ENCODE results near the gene LSM12.
A peak's percentile ranks its signal among the peaks of the same experiment; 100 is the strongest.
"Not testable (repeated sequence)": the region's sequence is repeated elsewhere in the genome, so short reads cannot be mapped to it uniquely, and the experiment has no call there.

LSM12 gene

GRCh38 chr17:44076716-44077594 lies 10.5 kb upstream of the LSM12 start:
- DNase-seq (no peak), ATAC-seq (no peak)

DNA sequence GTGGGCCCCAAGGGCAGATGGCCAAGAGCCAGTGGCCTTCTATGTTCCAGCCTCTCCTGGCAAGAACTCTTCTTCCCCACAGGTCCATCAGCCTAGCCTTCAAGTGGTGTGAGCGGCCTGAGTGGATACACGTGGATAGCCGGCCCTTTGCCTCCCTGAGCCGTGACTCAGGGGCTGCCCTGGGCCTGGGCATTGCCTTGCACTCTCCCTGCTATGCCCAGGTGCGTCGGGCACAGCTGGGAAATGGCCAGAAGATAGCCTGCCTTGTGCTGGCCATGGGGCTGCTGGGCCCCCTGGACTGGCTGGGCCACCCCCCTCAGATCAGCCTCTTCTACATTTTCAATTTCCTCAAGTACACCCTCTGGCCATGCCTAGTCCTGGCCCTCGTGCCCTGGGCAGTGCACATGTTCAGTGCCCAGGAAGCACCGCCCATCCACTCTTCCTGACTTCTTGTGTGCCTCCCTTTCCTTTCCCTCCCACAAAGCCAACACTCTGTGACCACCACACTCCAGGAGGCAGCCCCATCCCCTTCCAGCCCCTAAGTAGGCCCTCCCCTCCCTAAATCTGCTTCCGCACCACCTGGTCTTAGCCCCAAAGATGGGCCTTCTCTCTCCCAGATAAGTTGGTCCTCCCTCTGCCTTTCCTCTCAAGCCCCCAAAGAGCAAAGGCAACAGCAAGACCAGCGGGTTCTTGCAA lies 9.3 kb upstream of the LSM12 start:
- DNase-seq (no peak), ATAC-seq (no peak)

DNA sequence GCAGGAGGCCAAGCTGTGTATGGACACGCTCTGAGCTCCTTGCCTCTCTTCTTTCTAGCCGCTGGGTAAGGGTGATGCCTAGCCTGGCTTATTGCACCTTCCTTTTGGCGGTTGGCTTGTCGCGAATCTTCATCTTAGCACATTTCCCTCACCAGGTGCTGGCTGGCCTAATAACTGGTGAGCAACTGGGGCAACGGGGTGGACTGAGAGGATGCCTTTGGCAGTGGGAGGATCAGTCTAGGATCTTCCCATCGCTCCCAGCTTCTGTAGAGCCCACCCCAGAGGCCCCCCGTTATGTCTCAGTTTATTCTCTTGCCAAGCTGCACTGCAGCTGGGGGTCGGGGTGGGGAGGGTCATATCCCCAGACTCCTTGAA lies 8.4 kb upstream of the LSM12 start:
- ATAC-seq (no peak), DNase-seq (no peak)

DNA sequence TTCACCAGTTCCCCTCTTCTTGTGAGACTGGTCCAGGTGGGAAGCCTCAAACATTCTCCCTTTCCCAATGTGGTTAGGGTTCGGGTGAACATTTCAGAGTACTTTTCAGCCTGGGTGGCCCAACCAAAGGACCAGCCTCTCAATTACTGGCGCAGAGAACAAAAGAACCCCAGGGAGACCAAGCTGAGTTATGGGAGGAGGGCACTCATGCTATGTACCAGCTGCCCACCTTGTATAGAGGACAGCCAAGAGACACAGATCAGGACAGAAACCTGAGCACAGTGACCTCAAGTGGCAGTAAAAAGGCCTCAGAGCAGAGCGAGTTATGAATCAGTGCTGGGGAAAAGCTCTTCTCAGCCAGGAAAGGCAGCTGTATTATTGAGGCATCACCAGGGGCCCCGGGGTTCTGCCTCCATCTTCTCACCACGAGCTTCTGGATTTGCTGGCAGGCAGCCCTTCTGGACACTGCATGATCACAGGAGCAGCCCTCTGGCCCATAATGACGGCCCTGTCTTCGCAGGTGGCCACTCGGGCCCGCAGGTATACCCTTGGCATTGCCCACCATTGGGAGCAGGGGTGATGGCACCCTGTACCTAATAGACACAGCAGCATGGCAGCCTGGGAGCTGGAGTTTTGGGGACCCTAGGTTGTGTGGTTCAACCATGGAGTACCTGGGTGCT lies 7.9 kb upstream of the LSM12 start:
- DNase-seq (no peak), ATAC-seq (no peak)

DNA sequence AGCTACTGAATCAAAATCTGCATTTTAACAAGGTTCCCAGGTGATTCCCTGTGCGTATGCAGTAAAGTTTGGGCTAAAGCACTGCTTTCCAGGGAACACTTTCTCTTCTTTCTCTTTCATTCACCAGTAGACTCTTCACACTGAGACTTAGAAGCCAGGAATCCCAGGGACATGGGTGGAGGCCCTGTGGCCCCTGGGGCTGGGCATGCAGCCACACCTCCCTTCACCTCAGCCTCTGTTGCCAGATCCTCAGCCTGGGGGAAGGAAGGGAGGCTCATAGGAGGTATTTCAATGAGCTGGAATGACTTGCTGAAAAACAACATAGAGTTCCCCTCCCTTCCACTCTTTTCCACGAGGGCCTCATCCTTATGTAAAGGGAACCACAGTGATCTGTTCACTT lies 5.3 kb upstream of the LSM12 start:
- ATAC-seq (no peak), DNase-seq (no peak)

- ATAC-seq (no peak), DNase-seq (no peak)
These were observed 4.7 kb upstream of the LSM12 start for GRCh38 chr17:44071198-44071520.

DNA sequence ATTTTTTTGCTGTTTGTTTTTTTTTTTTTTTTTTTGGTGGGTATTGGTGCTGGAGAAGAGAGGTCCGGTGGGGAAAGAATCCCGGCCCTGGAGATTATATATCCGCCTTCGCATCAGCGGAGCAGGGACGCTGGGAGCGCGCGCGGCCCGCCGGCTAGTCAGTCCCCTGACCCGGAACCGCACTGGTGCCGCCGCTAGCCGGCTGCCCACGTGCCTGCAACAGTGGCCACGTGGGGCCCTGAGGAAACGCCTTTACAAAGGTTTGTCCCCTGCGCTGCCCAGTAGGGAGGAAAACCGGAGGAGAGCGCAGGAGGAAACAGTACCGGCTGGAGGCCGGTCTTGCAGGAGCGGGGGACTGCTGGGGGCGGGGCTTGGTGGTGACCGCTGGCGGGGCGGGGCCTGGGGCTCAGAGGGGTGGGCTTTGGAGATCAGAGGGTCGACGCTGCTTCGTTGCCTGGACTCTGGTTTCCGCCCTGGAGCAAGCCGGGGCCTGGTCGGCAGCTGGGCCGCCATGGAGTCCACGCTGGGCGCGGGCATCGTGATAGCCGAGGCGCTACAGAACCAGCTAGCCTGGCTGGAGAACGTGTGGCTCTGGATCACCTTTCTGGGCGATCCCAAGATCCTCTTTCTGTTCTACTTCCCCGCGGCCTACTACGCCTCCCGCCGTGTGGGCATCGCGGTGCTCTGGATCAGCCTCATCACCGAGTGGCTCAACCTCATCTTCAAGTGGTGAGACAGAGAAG lies 4.2 kb upstream of the LSM12 start, which contains the start of gene G6PC3:
TSS of gene G6PC3 (plus strand) at position 281 of the 743 bp plus-strand sequence. CDS start at position 512, 231 bp downstream.
- peak; percentile 79 for ATAC-seq
- peak; percentile 93 for DNase-seq

DNA sequence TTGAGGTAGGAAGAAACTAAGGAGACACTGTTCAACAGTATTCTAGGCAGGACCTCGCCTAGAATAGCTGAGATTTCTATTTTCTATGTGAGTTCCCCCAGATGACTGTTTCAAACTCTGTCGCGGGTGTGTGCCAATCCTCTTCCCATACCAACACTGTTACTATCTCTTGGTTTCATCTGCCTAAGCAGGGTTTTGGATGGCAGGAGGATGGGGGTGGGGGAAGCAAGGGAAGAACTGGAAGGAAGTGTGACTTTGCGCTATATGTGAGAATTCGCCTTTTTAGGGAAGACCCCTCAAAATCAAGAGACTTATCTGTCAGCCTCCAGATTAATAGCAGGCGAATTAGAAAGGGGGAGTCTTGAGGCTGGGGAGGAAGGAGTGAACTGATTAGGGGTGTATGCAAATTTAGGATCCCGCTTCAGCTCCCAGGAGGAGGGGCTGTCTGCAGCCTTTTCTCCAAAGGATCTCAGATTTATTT lies 3.5 kb upstream of the LSM12 start:
- DNase-seq (peak; percentile 19), ATAC-seq (no peak)

DNA sequence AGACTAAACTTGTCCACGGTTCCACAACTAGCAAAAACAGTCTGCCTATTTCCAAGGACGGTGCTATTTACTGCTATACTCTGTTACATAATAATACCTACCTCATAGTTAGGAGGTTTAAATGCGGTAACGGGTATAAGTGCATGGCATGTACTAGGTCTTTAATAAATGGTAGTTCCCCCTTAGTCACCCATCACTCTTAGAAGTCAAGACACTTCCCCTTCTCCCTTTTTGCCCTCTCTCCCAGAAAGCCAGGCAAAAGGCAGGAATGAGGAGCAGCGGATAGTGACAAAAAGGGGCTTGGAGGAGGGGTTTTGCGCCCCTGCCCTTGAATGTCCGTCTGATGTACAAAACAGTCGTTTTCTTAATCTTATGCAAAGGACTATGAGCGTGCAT lies 1.1 kb upstream of the LSM12 start:
- DNase-seq (no peak), ATAC-seq (no peak)

DNA sequence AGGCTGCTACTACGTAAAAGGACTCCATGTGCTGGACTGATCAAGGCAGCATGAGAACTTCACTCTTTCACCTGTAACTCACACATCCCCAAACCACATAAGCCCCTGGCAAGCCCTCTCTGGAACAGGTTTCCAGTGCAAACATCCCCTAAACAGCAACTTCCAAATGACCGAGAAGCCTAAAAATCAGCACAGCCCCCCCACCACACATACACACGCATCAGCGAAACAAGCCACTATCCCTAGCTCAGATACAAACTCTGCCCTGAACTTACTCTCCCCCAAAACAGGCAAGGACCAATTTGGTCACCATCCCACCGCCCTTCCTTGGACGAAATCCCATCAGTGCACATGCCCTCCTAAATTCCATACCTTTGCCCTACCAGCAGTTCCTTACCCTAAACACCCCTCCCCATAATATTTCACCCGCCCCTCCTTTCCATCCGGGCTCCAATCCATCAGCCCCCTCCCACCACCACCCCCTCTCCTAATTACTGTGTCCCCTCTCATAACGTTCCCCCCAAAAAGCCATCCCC lies 735 bp downstream of the LSM12 start:
- ATAC-seq (no peak), DNase-seq (peak; percentile 21)

- ATAC-seq = no peak
- no peak for DNase-seq
These were observed 2.5 kb downstream of the LSM12 start for GRCh38 chr17:44063704-44064639.

DNA sequence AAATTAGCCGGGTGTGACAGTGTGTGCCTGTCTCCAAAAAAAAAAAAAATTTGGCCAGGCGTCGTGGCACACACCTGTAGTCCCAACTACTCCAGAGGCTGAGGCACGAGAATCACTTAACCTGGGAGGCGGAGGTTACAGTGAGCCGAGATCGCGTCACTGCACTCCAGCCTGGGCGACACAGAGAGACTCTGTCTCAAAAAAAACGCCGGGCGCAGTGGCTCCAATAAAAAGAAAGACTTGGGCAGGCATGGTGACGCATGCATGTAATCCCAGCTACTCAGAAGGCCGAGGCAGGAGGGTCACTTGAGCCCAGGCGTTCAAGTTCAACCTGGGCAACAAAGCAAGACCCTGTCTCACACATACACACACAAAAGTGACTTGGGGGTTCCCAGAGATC lies 3.6 kb downstream of the LSM12 start:
- DNase-seq (no peak), ATAC-seq (no peak)

DNA sequence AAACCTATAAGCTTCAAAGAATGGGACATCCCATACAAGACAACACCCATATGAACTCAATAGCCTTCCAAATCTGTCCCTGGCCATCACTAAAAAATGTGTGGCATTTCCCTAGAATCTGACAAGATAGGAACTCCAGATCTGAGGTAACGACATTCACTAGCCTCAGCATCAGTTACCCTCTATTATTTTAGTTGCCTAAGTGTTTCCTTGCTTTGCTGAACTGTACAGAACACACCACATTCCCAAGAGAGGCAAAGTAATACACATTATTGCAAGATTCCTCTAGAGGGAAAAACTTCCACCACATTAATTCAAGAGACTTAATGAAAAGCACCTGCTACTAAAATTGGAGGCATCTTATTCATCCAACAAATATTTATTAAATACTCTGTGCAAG lies 5.0 kb downstream of the LSM12 start:
- no peak for ATAC-seq
- no peak for DNase-seq

DNA sequence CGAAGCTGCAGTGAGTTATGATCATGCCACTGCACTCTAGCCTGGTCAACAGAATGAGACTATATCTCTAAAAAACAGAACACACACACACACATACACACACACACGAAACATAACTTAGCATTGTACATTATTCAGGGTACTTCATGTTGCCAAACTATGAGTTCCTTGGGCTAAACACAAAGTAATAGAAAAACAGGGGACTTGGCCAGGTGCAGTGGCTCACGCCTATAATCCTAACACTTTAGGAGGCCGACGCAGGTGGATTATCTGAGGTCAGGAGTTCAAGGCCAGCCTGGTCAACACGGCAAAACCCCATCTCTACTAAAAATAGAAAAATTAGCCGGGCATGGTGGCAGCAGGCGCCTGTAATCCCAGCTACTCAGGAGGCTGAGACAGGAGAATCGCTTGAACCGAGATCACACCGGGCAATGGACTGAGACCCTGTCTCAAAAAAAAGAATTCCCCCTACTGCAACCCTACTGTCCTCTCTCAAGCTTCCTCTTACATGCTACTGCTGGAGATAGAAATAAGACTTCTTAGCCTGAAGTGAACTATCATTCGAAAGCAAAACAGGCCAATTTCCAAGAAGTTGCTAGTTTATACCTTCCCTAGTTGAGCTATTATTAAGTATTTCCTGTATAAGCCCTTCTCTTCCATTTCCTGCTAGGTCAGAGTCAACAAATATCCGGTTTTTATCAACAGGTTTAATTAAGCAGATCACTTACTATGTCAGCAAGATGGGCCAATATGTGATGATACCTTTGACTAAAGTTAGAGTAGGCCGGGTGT lies 7.2 kb downstream of the LSM12 start:
- no peak for ATAC-seq
- no peak for DNase-seq

- no peak for ATAC-seq
- DNase-seq = no peak
These were observed 13.2 kb downstream of the LSM12 start for GRCh38 chr17:44053125-44053872.

- ATAC-seq (no peak), DNase-seq (no peak)
These were observed 17.0 kb downstream of the LSM12 start for GRCh38 chr17:44049294-44050060.

- ATAC-seq, DNase-seq: not testable (repeated sequence)
These were observed 19.6 kb downstream of the LSM12 start for GRCh38 chr17:44046893-44047292.

DNA sequence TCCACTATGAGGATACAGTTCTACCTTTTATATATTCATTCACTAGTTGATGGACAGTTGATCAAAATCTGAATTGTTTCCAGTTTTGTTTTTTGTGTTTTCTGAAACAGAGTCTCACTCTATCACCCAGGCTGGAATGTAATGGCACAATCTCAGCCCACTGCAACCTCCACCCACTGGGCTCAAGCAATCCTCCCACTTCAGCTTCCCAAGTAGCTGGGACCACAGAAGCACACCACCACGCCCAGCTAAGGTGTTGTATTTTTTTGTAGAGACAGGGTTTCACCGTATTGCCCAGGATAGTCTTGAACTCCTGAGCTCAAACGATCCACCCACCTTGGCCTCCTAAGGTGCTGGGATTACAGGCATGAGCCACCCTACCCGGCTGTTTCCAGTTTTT lies 21.0 kb downstream of the LSM12 start:
- ATAC-seq (no peak), DNase-seq (no peak)

Measured in stimulated activated naive CD8-positive, alpha-beta T cell treated with anti-CD3 and anti-CD28 coated beads, Interleukin-15, Interleukin-2, amounts not matched to agents 100 U/mL and 50 U/mL, for 24 hours (primary cell).